Measurements from ENCODE around the gene ESYT3.

ESYT3 gene

DNA sequence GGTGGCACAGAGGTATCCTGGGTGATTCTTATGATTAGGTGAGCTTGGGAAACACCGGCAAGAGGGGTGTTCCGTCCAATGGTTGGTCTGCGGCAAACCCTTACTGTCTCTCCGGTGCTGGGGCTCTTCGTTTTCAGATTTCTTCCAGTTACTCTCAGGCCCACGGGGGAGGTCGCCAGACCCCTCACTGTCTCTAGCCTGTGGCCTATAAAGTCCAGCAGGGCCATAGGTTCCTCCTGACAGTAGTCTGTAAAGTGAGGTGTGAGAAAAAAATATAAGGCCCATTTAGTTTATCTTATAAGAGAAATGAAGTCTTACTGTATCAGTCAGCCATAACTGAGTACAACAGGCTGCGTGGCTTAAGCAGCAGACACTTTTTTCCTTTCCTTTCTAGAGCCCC is 1.4 kb downstream of the ESYT3 start:
- Histone ChIP-seq H3K4me1 (ENCODE audit: control insufficient read depth, insufficient read depth, low read length) (no peaks in the 10 kb centered on the region), H3K36me3 (ENCODE audit: control insufficient read depth in 2 of 2, insufficient read depth in 1 of 2, low read length in 2 of 2) (no peaks in the 10 kb centered on the region), H3K4me3 (ENCODE audit: low read depth, low read length) (no peak overlapping the region), H3K9me3 (ENCODE audit: control insufficient read depth, insufficient read depth, low read depth, low read length) (no peaks in the 10 kb centered on the region), H3K27ac (ENCODE audit: extremely low read depth, low read depth, low read length) (no peak overlapping the region)
- CTCF ChIA-PET: no interaction called here
- TF ChIP-seq ZBTB48 (tag by site-specific recombination; IDR thresholded peaks at IDR 0.05) (no peak), SETDB1 (IDR thresholded peaks at IDR 0.05; ENCODE audit: insufficient read length, low read length) (no peak), ZNF624 (tag by site-specific recombination; IDR thresholded peaks at IDR 0.05) (no peak), BCL11B (tag by site-specific recombination; IDR thresholded peaks at IDR 0.05; ENCODE audit: low read depth) (no peak), ZNF521 (tag by site-specific recombination; IDR thresholded peaks at IDR 0.05) (no peak), REPIN1 (tag by site-specific recombination; IDR thresholded peaks at IDR 0.05; ENCODE audit: low read depth) (no peak), ZNF555 (tag by site-specific recombination; conservative IDR thresholded peaks at IDR 0.05) (no peak)
- TF ChIP-seq, protein P1, sequence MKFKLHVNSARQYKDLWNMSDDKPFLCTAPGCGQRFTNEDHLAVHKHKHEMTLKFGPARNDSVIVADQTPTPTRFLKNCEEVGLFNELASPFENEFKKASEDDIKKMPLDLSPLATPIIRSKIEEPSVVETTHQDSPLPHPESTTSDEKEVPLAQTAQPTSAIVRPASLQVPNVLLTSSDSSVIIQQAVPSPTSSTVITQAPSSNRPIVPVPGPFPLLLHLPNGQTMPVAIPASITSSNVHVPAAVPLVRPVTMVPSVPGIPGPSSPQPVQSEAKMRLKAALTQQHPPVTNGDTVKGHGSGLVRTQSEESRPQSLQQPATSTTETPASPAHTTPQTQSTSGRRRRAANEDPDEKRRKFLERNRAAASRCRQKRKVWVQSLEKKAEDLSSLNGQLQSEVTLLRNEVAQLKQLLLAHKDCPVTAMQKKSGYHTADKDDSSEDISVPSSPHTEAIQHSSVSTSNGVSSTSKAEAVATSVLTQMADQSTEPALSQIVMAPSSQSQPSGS (tag by site-specific recombination; IDR thresholded peaks at IDR 0.05; ENCODE audit: low read depth): no peak
- POLR2A ChIA-PET: no interaction called here

DNA sequence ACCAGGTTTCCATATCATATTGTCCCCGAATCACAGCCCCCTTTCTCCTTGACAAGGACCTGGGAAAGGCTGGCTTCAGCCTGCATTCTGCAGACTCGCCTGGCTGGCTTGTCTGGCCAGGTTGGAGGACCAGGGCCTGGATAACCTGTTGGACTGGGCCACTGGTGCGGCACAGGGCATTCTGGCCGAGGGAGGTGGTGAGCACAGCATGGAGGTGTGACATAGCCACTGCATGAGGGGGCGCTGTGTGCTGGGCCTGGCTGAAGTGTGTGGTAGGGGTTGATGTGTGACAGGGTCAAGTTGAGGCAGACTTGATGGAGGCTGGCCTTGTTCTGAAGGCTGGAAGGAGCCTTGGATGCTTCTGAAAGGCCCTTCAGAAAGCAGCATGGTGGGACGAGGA is 2.9 kb downstream of the ESYT3 start:
- Histone ChIP-seq H3K9me3 (ENCODE audit: control insufficient read depth, insufficient read depth, low read depth, low read length) (no peaks in the 10 kb centered on the region), H3K4me1 (ENCODE audit: control insufficient read depth, insufficient read depth, low read length) (no peaks in the 10 kb centered on the region), H3K4me3 (ENCODE audit: low read depth, low read length) (no peak overlapping the region), H3K36me3 (ENCODE audit: control insufficient read depth in 2 of 2, insufficient read depth in 1 of 2, low read length in 2 of 2) (no peaks in the 10 kb centered on the region), H3K27ac (ENCODE audit: extremely low read depth, low read depth, low read length) (no peak overlapping the region)
- no peak for TF ChIP-seq MEIS1 (CRISPR knock-in tag; IDR thresholded peaks at IDR 0.05; ENCODE audit: borderline replicate concordance)
- no peak for TF ChIP-seq ZFP37 (tag by site-specific recombination; IDR thresholded peaks at IDR 0.05)
- no peak for TF ChIP-seq ZNF560 (tag by site-specific recombination; IDR thresholded peaks at IDR 0.05; ENCODE audit: borderline replicate concordance)
- no peak for TF ChIP-seq KLF8 (tag by site-specific recombination; IDR thresholded peaks at IDR 0.05)
- TF ChIP-seq, protein P1 (tag by site-specific recombination; IDR thresholded peaks at IDR 0.05; ENCODE audit: low read depth): no peak
- no peak for TF ChIP-seq ZFP69B (tag by site-specific recombination; IDR thresholded peaks at IDR 0.05)
- no peak for TF ChIP-seq ZNF121 (tag by site-specific recombination; IDR thresholded peaks at IDR 0.05)
- TF ChIP-seq ZNF792 (tag by site-specific recombination; IDR thresholded peaks at IDR 0.05): no peak
- TF ChIP-seq, protein P2, sequence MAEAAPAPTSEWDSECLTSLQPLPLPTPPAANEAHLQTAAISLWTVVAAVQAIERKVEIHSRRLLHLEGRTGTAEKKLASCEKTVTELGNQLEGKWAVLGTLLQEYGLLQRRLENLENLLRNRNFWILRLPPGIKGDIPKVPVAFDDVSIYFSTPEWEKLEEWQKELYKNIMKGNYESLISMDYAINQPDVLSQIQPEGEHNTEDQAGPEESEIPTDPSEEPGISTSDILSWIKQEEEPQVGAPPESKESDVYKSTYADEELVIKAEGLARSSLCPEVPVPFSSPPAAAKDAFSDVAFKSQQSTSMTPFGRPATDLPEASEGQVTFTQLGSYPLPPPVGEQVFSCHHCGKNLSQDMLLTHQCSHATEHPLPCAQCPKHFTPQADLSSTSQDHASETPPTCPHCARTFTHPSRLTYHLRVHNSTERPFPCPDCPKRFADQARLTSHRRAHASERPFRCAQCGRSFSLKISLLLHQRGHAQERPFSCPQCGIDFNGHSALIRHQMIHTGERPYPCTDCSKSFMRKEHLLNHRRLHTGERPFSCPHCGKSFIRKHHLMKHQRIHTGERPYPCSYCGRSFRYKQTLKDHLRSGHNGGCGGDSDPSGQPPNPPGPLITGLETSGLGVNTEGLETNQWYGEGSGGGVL (tag by site-specific recombination; IDR thresholded peaks at IDR 0.05): no peak
- no peak for TF ChIP-seq ZNF785 (tag by site-specific recombination; IDR thresholded peaks at IDR 0.05)
- POLR2A ChIA-PET: no interaction called here
- CTCF ChIA-PET: no interaction called here

DNA sequence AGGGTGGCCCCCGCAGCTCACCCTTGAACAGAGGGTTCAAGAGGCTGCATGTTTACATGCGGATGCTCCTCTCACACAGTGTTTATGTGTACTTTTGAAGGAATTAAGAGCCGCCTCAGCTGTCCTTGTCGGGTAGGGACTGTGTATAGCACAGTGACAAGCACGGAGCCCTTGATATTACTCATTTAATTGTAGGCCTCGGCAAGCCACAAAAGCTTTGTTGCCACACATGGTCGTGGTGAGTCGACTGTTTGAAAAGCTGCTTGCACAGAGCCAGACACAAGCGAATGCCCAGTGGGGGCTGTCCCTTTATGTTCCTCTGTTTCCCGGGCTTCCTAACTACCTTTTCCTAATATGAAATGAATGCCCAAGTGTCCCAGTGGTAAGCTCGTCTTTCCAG is 4.5 kb downstream of the ESYT3 start:
- H3K9me3 ChIP-seq (ENCODE audit: control insufficient read depth, insufficient read depth, low read depth, low read length): no peaks in the 10 kb centered on the region
- no peaks in the 10 kb centered on the region for H3K36me3 ChIP-seq (ENCODE audit: control insufficient read depth in 2 of 2, insufficient read depth in 1 of 2, low read length in 2 of 2)
- no peaks in the 10 kb centered on the region for H3K4me1 ChIP-seq (ENCODE audit: control insufficient read depth, insufficient read depth, low read length)
- no peak overlapping the region for H3K4me3 ChIP-seq (ENCODE audit: low read depth, low read length)
- CTCF ChIA-PET: interaction anchor here (1.0 kb wide), 1 partner anchor 21 kb away, joined by 3 read pairs; no protein-coding TSS in a partner anchor
- POLR2A ChIA-PET: no interaction called here
- no peak overlapping the region for H3K27ac ChIP-seq (ENCODE audit: extremely low read depth, low read depth, low read length)
- no peak for TF ChIP-seq ZNF341 (tag by site-specific recombination; IDR thresholded peaks at IDR 0.05; ENCODE audit: low read depth)
- TF ChIP-seq, protein P3, sequence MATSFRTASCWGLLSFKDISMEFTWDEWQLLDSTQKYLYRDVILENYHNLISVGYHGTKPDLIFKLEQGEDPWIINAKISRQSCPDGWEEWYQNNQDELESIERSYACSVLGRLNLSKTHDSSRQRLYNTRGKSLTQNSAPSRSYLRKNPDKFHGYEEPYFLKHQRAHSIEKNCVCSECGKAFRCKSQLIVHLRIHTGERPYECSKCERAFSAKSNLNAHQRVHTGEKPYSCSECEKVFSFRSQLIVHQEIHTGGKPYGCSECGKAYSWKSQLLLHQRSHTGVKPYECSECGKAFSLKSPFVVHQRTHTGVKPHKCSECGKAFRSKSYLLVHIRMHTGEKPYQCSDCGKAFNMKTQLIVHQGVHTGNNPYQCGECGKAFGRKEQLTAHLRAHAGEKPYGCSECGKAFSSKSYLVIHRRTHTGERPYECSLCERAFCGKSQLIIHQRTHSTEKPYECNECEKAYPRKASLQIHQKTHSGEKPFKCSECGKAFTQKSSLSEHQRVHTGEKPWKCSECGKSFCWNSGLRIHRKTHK (tag by site-specific recombination; IDR thresholded peaks at IDR 0.05): no peak
- TF ChIP-seq, protein P4, sequence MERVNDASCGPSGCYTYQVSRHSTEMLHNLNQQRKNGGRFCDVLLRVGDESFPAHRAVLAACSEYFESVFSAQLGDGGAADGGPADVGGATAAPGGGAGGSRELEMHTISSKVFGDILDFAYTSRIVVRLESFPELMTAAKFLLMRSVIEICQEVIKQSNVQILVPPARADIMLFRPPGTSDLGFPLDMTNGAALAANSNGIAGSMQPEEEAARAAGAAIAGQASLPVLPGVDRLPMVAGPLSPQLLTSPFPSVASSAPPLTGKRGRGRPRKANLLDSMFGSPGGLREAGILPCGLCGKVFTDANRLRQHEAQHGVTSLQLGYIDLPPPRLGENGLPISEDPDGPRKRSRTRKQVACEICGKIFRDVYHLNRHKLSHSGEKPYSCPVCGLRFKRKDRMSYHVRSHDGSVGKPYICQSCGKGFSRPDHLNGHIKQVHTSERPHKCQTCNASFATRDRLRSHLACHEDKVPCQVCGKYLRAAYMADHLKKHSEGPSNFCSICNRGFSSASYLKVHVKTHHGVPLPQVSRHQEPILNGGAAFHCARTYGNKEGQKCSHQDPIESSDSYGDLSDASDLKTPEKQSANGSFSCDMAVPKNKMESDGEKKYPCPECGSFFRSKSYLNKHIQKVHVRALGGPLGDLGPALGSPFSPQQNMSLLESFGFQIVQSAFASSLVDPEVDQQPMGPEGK (tag by site-specific recombination; IDR thresholded peaks at IDR 0.05): no peak
